CD4-positive, CD25-positive, alpha-beta regulatory T cell (primary cell): ENCODE results near the gene MORN1. TPM values are rescaled to one million over a fixed set of nuclear protein-coding genes. Genes with fewer than 3 reads are reported as not detected.
A peak's percentile ranks its signal among the peaks of the same experiment; 100 is the strongest.

Experiments used
- ATAC-seq, 2 donors: fragments of 150-1000 bp; cut with Tn5 transposase; one replicate each; pipeline ENCODE4 v1.10.0; 2021; ENCODE audit warnings: low read depth in 2 of 2, moderate number of reproducible peaks in 2 of 2, moderate library complexity in 1 of 2
- DNase-seq, 3 donors: peaks; one replicate each; pipeline versions ENCODE4 v3.0.0 to v3.0.0-alpha.2; 2012 to 2022; ENCODE audit warnings: mixed read lengths in 1 of 3
- H3K27ac ChIP-seq: one replicate; pipeline ENCODE4 v1.7.0; 2013; ENCODE audit warnings: mild to moderate bottlenecking, low read length; ENCODE audit not compliant: insufficient read depth, poor library complexity, severe bottlenecking
- H3K27me3 ChIP-seq: one replicate; pipeline ENCODE4 v1.7.0; 2013; ENCODE audit warnings: low read length; ENCODE audit not compliant: control insufficient read depth, insufficient read depth
- H3K36me3 ChIP-seq: one replicate; pipeline ENCODE4 v1.7.0; 2013; ENCODE audit warnings: mild to moderate bottlenecking, low read length, moderate library complexity; ENCODE audit not compliant: control insufficient read depth, insufficient read depth
- H3K4me1 ChIP-seq: 2 replicates; pipeline ENCODE4 v1.7.0; 2013; ENCODE audit warnings: mild to moderate bottlenecking, low read length; ENCODE audit not compliant: insufficient read depth, control insufficient read depth, poor library complexity, severe bottlenecking
- H3K4me3 ChIP-seq: one replicate; pipeline ENCODE4 v1.7.0; 2013; ENCODE audit warnings: low read depth, mild to moderate bottlenecking, low read length, moderate library complexity
- H3K9me3 ChIP-seq, 2 experiments: 1 replicate in 1 of 2; 2 replicates in 1 of 2; pipeline ENCODE4 v1.7.0; 2013; ENCODE audit warnings: low read length in 2 of 2, mild to moderate bottlenecking in 1 of 2, moderate library complexity in 1 of 2; ENCODE audit not compliant: control insufficient read depth in 2 of 2
- H3K27ac Mint-ChIP-seq, 3 donors: one replicate each; pipeline ENCODE4 v1.8.0; 2020 to 2022; ENCODE audit warnings: mild to moderate bottlenecking in 3 of 3, mixed read lengths in 3 of 3, moderate library complexity in 2 of 3
- H3K27me3 Mint-ChIP-seq: one replicate; pipeline ENCODE4 v1.8.0; 2022; ENCODE audit warnings: mild to moderate bottlenecking, mixed read lengths
- H3K36me3 Mint-ChIP-seq: one replicate; pipeline ENCODE4 v1.8.0; 2020; ENCODE audit warnings: mixed read lengths
- H3K4me1 Mint-ChIP-seq, 4 donors: one replicate each; pipeline ENCODE4 v1.8.0; 2020 to 2022; ENCODE audit warnings: mixed read lengths in 4 of 4, mild to moderate bottlenecking in 1 of 4
- H3K4me3 Mint-ChIP-seq, 4 donors: one replicate each; pipeline ENCODE4 v1.8.0; 2020 to 2022; ENCODE audit warnings: mild to moderate bottlenecking in 4 of 4, mixed read lengths in 4 of 4, moderate library complexity in 3 of 4
- H3K9me3 Mint-ChIP-seq, 7 donors: one replicate each; pipeline ENCODE4 v1.8.0; 2020 to 2022; ENCODE audit warnings: mixed read lengths in 7 of 7, mild to moderate bottlenecking in 3 of 7, moderate library complexity in 2 of 7
- polyA plus RNA-seq, 4 donors: library from polyadenylated mRNA; unstranded; fragments of 300-500 nt; fragmentation: Illumina TruSeq; gene quantifications; one replicate each; pipeline ENCODE4 v1.2.3, GENCODE V29; 2021
- total RNA-seq: library from RNA; stranded (reverse); gene quantifications from one replicate; pipeline ENCODE4 v1.2.3, GENCODE V29; 2022

MORN1 gene
- total and polyA plus RNA-seq, 5 donors from 2014 or later: 1.3 to 7.3 (median 2.4) TPM

- DNase-seq (no peak), ATAC-seq (no peak)
- Histone ChIP-seq H3K9me3 (no peaks in the 10 kb centered on the region), H3K4me3 (no peak overlapping the region), H3K4me1 (peaks cover 85% of the 10 kb centered on the region), H3K27me3 (no peaks in the 10 kb centered on the region), H3K36me3 (no peaks in the 10 kb centered on the region), H3K27ac (no peak overlapping the region)
- H3K36me3 Mint-ChIP-seq: peaks cover 6% of the 10 kb centered on the region
- H3K9me3 Mint-ChIP-seq: peaks cover 0 to 2% (median 0%) of the 10 kb centered on the region in 7 donors
- peaks cover 5 to 95% (median 52%) of the 10 kb centered on the region in 4 donors for H3K4me1 Mint-ChIP-seq
- H3K4me3 Mint-ChIP-seq: peak overlapping the region in 1 of 4 donors; percentile 39
- H3K27me3 Mint-ChIP-seq: no peaks in the 10 kb centered on the region
- peak overlapping the region; percentile 74 to 86 (median 83) for H3K27ac Mint-ChIP-seq
These were observed 95.8 kb downstream of the MORN1 start for GRCh38 chr1:2295526-2295925.

- peaks cover 6 to 95% (median 57%) of the 10 kb centered on the region in 4 donors for H3K4me1 Mint-ChIP-seq
- H3K4me3 ChIP-seq: no peak overlapping the region
- H3K27ac Mint-ChIP-seq: peak overlapping the region in 2 of 3 donors; percentile 71 to 86
- no peaks in the 10 kb centered on the region for H3K36me3 ChIP-seq
- H3K27me3 Mint-ChIP-seq: no peaks in the 10 kb centered on the region
- H3K4me1 ChIP-seq: peaks cover 85% of the 10 kb centered on the region
- peaks cover 6% of the 10 kb centered on the region for H3K36me3 Mint-ChIP-seq
- peak overlapping the region; percentile 41 for H3K27ac ChIP-seq
- H3K9me3 ChIP-seq: no peaks in the 10 kb centered on the region
- no peak for DNase-seq
- no peaks in the 10 kb centered on the region for H3K27me3 ChIP-seq
- peaks cover 0 to 2% (median 0%) of the 10 kb centered on the region in 7 donors for H3K9me3 Mint-ChIP-seq
- H3K4me3 Mint-ChIP-seq: peak overlapping the region in 1 of 4 donors; percentile 15
- ATAC-seq: no peak
These were observed 96.7 kb downstream of the MORN1 start for GRCh38 chr1:2294725-2295078.

- Histone ChIP-seq H3K36me3 (no peaks in the 10 kb centered on the region), H3K4me1 (peaks cover 85% of the 10 kb centered on the region)
- peaks cover 6% of the 10 kb centered on the region for H3K36me3 Mint-ChIP-seq
These were observed 97.2 kb downstream of the MORN1 start for GRCh38 chr1:2294033-2294724.

GRCh38 chr1:2292725-2293450 is 98.5 kb downstream of the MORN1 start:
- Histone ChIP-seq H3K4me3 (no peak overlapping the region), H3K36me3 (no peaks in the 10 kb centered on the region), H3K9me3 (no peaks in the 10 kb centered on the region), H3K4me1 (peaks cover 84% of the 10 kb centered on the region), H3K27ac (no peak overlapping the region), H3K27me3 (no peaks in the 10 kb centered on the region)
- DNase-seq (no peak), ATAC-seq (no peak)
- H3K36me3 Mint-ChIP-seq: peaks cover 6% of the 10 kb centered on the region
- H3K4me3 Mint-ChIP-seq: peak overlapping the region in 2 of 4 donors; percentile 38 to 52
- peak overlapping the region in 2 of 3 donors; percentile 78 to 94 for H3K27ac Mint-ChIP-seq
- H3K27me3 Mint-ChIP-seq: no peaks in the 10 kb centered on the region
- peaks cover 6 to 94% (median 57%) of the 10 kb centered on the region in 4 donors for H3K4me1 Mint-ChIP-seq
- peaks cover 0 to 2% (median 0%) of the 10 kb centered on the region in 7 donors for H3K9me3 Mint-ChIP-seq

More at GRCh38 chr1:2294033-2294724, 97.2 kb downstream of the MORN1 start:
- Mint-ChIP-seq H3K4me3 (peak overlapping the region in 2 of 4 donors; percentile 15 to 28), H3K9me3 (peaks cover 0 to 2% (median 0%) of the 10 kb centered on the region in 7 donors), H3K4me1 (peaks cover 6 to 94% (median 57%) of the 10 kb centered on the region in 4 donors), H3K27ac (peak overlapping the region in 2 of 3 donors; percentile 78 to 84), H3K27me3 (no peaks in the 10 kb centered on the region)
- DNase-seq: no peak
- H3K9me3 ChIP-seq: no peaks in the 10 kb centered on the region
- no peak overlapping the region for H3K4me3 ChIP-seq
- ATAC-seq: no peak
- H3K27me3 ChIP-seq: no peaks in the 10 kb centered on the region
- H3K27ac ChIP-seq: peak overlapping the region; percentile 41

GRCh38 chr1:2291577-2291976 is 99.8 kb downstream of the MORN1 start:
- DNase-seq (no peak), ATAC-seq (no peak)
- no peak overlapping the region for H3K4me3 ChIP-seq
- H3K27me3 Mint-ChIP-seq: no peaks in the 10 kb centered on the region
- H3K4me1 ChIP-seq: peaks cover 79% of the 10 kb centered on the region
- H3K27me3 ChIP-seq: no peaks in the 10 kb centered on the region
- H3K36me3 Mint-ChIP-seq: peaks cover 6% of the 10 kb centered on the region
- peaks cover 0 to 2% (median 0%) of the 10 kb centered on the region in 7 donors for H3K9me3 Mint-ChIP-seq
- H3K9me3 ChIP-seq: no peaks in the 10 kb centered on the region
- H3K36me3 ChIP-seq: no peaks in the 10 kb centered on the region
- peaks cover 6 to 88% (median 59%) of the 10 kb centered on the region in 4 donors for H3K4me1 Mint-ChIP-seq
- H3K4me3 Mint-ChIP-seq: peak overlapping the region in 3 of 4 donors; percentile 48 to 91 (median 81)
- peak overlapping the region; percentile 62 to 94 (median 69) for H3K27ac Mint-ChIP-seq
- H3K27ac ChIP-seq: peak overlapping the region; percentile 79

GRCh38 chr1:2290595-2291510 is 100.5 kb downstream of the MORN1 start:
- no peaks in the 10 kb centered on the region for H3K27me3 Mint-ChIP-seq
- H3K27ac ChIP-seq: peak overlapping the region; percentile 79
- ATAC-seq (peak; percentile 86 to 89), DNase-seq (peak; percentile 52 to 97 (median 69))
- H3K9me3 ChIP-seq: no peaks in the 10 kb centered on the region
- H3K4me3 Mint-ChIP-seq: peak overlapping the region; percentile 88 to 91 (median 90)
- no peaks in the 10 kb centered on the region for H3K27me3 ChIP-seq
- peak overlapping the region; percentile 59 for H3K4me3 ChIP-seq
- peaks cover 5% of the 10 kb centered on the region for H3K36me3 Mint-ChIP-seq
- H3K4me1 Mint-ChIP-seq: peaks cover 6 to 89% (median 55%) of the 10 kb centered on the region in 4 donors
- peaks cover 0 to 2% (median 0%) of the 10 kb centered on the region in 7 donors for H3K9me3 Mint-ChIP-seq
- no peaks in the 10 kb centered on the region for H3K36me3 ChIP-seq
- H3K4me1 ChIP-seq: peaks cover 79% of the 10 kb centered on the region
- H3K27ac Mint-ChIP-seq: peak overlapping the region; percentile 94 to 98 (median 94)

- peak overlapping the region; percentile 79 for H3K27ac ChIP-seq
- H3K4me3 Mint-ChIP-seq: peak overlapping the region; percentile 88 to 91 (median 90)
- H3K27me3 ChIP-seq: no peaks in the 10 kb centered on the region
- H3K36me3 ChIP-seq: no peaks in the 10 kb centered on the region
- H3K36me3 Mint-ChIP-seq: no peaks in the 10 kb centered on the region
- peak overlapping the region; percentile 94 to 98 (median 94) for H3K27ac Mint-ChIP-seq
- H3K4me1 ChIP-seq: peaks cover 78% of the 10 kb centered on the region
- peaks cover 0 to 2% (median 0%) of the 10 kb centered on the region in 7 donors for H3K9me3 Mint-ChIP-seq
- H3K4me3 ChIP-seq: peak overlapping the region; percentile 59
- peaks cover 6 to 83% (median 49%) of the 10 kb centered on the region in 4 donors for H3K4me1 Mint-ChIP-seq
- H3K27me3 Mint-ChIP-seq: no peaks in the 10 kb centered on the region
- ATAC-seq: peak; percentile 27 to 35
- DNase-seq: no peak
- no peaks in the 10 kb centered on the region for H3K9me3 ChIP-seq
These were observed 101.2 kb downstream of the MORN1 start for GRCh38 chr1:2290171-2290578.
